Left ventricle myocardium inferior (tissue), 1 donor: Measurements from ENCODE around the gene TMEM132A. TPM values are rescaled to one million over a fixed set of nuclear protein-coding genes. Genes with fewer than 3 reads are reported as not detected.
A peak's percentile ranks its signal among the peaks of the same experiment; 100 is the strongest.
"Not testable (repeated sequence)": the region's sequence is repeated elsewhere in the genome, so short reads cannot be mapped to it uniquely, and the experiment has no call there.

ENCODE experiments used
- DNase-seq: peaks from one replicate; pipeline ENCODE4 v3.0.0-alpha.2; 2020
- H3K27ac ChIP-seq: fragments of 200-600 bp; replicated peaks from 2 replicates; pipeline ENCODE4 v1.8.0; 2021
- H3K27me3 ChIP-seq: fragments of 200-600 bp; 2 replicates; pipeline ENCODE4 v1.8.0; 2021; ENCODE audit warnings: low read depth
- H3K36me3 ChIP-seq: fragments of 200-600 bp; 2 replicates; pipeline ENCODE4 v1.8.0; 2021
- H3K4me1 ChIP-seq: fragments of 200-600 bp; 2 replicates; pipeline ENCODE4 v1.8.0; 2021
- H3K4me3 ChIP-seq: fragments of 200-600 bp; 2 replicates; pipeline ENCODE4 v1.8.0; 2021; ENCODE audit warnings: mild to moderate bottlenecking, moderate library complexity
- H3K9me3 ChIP-seq: fragments of 200-600 bp; replicated peaks from 2 replicates; pipeline ENCODE4 v1.8.0; 2021
- intact Hi-C: fragments of 100-400 bp; cut with micrococcal nuclease; formaldehyde crosslinking; loops from one replicate; pipeline ENCODE4 v1.11.0; 2022
- total RNA-seq: library from RNA; stranded (reverse); fragmentation: NEBNext Ultra II Directional; extraction: Animal tissue kit (Norgen Biotek cat#: 25700); gene quantifications from one replicate; pipeline ENCODE4 v1.2.1, GENCODE V29; 2021
- TF ChIP-seq, protein P1 (sequence below): fragments of 200-600 bp; IDR thresholded peaks from 2 replicates; pipeline ENCODE4 v1.8.0; 2021; ENCODE audit warnings: antibody characterized with exemption, mild to moderate bottlenecking, borderline replicate concordance
- donor health status: DM: no; HTN: yes; CAD: no; lungs with severe emphysema.

Gene TMEM132A
- total RNA-seq, 1 donor from 2014 or later: 6.4 TPM

DNA sequence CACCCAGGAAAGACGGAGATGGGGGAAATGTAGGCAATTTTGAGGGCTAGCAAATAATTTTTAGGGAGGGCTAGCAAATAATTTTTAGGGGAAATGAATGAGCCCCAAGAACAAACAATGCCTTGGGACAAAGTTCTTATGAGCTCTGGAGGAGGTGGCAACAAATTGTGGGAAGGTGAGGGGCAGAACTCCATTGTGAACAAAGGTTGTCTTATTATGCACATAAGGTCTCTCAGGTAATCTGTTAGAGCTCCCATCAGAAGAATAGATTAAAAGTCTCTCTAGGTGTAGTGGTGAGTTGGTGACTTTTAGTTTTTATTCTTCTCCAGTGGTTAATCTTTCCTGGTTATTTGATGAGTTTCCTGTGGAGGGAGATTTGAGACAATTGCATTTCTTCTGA, 15.5 kb upstream of the TMEM132A start:
- DNase-seq: no peak
- Histone ChIP-seq H3K36me3 (peaks cover under 1% of the 10 kb centered on the region), H3K4me3 (no peak overlapping the region), H3K4me1 (peaks cover 64% of the 10 kb centered on the region), H3K27me3 (no peaks in the 10 kb centered on the region), H3K9me3 (no peaks in the 10 kb centered on the region), H3K27ac (no peak overlapping the region)
- TF ChIP-seq, protein P1, sequence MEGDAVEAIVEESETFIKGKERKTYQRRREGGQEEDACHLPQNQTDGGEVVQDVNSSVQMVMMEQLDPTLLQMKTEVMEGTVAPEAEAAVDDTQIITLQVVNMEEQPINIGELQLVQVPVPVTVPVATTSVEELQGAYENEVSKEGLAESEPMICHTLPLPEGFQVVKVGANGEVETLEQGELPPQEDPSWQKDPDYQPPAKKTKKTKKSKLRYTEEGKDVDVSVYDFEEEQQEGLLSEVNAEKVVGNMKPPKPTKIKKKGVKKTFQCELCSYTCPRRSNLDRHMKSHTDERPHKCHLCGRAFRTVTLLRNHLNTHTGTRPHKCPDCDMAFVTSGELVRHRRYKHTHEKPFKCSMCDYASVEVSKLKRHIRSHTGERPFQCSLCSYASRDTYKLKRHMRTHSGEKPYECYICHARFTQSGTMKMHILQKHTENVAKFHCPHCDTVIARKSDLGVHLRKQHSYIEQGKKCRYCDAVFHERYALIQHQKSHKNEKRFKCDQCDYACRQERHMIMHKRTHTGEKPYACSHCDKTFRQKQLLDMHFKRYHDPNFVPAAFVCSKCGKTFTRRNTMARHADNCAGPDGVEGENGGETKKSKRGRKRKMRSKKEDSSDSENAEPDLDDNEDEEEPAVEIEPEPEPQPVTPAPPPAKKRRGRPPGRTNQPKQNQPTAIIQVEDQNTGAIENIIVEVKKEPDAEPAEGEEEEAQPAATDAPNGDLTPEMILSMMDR: no peak
- intact Hi-C loops: no loop called here

DNA sequence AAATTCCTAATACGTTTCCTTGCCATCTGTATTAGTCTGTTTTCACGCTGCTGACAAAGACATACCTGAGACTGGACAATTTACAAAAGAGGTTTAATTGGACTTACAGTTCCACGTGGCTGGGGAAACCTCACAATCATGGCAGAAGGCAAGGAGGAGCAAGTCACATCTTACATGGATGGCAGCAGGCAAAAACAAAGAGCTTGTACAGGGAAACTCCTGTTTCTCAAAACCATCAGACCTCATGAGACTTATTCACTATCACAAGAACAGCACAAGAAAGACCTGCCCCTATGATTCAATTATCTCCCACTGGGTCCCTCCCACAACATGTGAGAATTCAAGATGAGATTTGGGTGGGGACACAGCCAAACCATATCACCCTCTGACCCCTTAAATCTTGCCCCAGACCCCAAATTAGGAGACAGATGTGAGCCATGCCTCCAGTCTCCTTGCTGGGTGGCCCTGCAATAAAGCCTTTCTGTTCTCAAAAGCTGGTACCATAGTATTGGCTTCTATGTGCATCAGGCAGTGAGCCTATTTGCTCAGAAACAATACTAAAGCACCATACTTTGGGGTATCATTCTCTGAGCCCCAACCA, 14.5 kb upstream of the TMEM132A start:
- H3K36me3 ChIP-seq, intact Hi-C loops, H3K27ac ChIP-seq, DNase-seq, H3K27me3 ChIP-seq, H3K4me3 ChIP-seq, H3K9me3 ChIP-seq: not testable (repeated sequence)
- H3K4me1 ChIP-seq: peaks cover 62% of the 10 kb centered on the region

DNA sequence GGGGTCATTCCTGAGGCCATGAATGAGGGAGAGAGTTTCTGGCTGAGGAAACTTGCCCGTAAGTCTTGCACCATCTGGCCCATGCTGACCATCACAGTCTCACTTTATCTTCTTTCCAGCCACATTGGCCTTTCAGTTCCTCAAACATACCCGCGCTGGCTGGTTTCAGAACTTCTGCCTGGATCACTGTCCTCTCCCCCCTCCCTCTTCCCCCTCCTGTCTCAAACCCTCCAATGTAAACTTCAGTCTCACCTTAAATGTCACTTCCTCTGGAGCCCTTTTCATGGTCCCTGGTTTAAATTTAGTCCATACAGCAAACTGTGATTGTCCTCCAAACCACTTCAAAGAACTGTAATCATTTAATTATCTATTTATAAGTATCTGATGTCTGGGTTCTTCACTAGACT, 14.0 kb upstream of the TMEM132A start:
- Histone ChIP-seq H3K36me3 (no peaks in the 10 kb centered on the region), H3K27me3 (no peaks in the 10 kb centered on the region), H3K4me3 (no peak overlapping the region), H3K4me1 (peaks cover 62% of the 10 kb centered on the region), H3K9me3 (no peaks in the 10 kb centered on the region), H3K27ac (no peak overlapping the region)
- intact Hi-C loops: no loop called here
- no peak for DNase-seq
- TF ChIP-seq, protein P1: no peak

GRCh38 chr11:60910711-60911380, 13.4 kb upstream of the TMEM132A start:
- no peaks in the 10 kb centered on the region for H3K27me3 ChIP-seq
- DNase-seq: no peak
- peaks cover 62% of the 10 kb centered on the region for H3K4me1 ChIP-seq
- H3K4me3 ChIP-seq: no peak overlapping the region
- TF ChIP-seq, protein P1: peak; percentile 42
- H3K27ac ChIP-seq: peak overlapping the region; percentile 70
- intact Hi-C loops: no loop called here
- H3K9me3 ChIP-seq: no peaks in the 10 kb centered on the region
- H3K36me3 ChIP-seq: no peaks in the 10 kb centered on the region

DNA sequence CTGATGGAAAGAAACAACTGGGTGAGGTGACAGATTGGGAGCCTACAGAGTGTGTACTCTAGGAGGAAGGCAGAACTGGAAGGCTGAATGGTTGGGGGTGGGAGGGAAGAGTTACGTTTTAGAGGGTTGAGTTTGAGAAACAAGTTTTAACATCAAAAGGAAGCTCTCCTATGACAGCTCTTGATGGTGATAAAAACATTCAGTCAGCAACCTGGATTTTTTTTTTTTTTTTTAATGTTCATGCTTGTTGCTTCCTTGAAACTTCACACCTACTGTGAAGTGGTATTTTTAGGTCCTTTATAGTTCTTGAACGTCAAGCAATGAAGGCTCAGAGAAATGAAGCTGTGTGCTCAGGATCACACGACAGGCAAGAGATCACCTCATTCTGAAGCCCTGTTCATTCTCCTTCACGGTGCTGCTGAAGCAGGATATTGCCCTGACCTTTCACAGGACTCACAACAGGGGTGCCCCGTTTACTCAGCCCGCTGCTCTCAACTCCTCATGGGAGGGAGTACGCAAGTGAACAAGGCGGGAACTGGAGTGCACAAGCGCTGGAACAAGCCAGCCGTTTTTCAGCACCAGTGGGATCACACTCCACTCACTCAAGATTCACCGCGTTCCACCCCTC, 11.9 kb upstream of the TMEM132A start:
- Histone ChIP-seq H3K27ac (peak overlapping the region; percentile 98), H3K4me3 (peak overlapping the region; percentile 94), H3K27me3 (no peaks in the 10 kb centered on the region), H3K4me1 (peaks cover 65% of the 10 kb centered on the region), H3K9me3 (no peaks in the 10 kb centered on the region), H3K36me3 (no peaks in the 10 kb centered on the region)
- no peak for DNase-seq
- TF ChIP-seq, protein P1: no peak
- intact Hi-C loops: no loop called here
